CD4-positive, alpha-beta T cell treated with Interleukin-17A for 1 hour (primary cell): ENCODE data around the gene PPARG.
"Not testable (repeated sequence)": the region's sequence is repeated elsewhere in the genome, so short reads cannot be mapped to it uniquely, and the experiment has no call there.

Source experiments
- DNase-seq: peaks from one replicate; pipeline ENCODE4 v3.0.0-alpha.2; 2020

The PPARG gene

DNA sequence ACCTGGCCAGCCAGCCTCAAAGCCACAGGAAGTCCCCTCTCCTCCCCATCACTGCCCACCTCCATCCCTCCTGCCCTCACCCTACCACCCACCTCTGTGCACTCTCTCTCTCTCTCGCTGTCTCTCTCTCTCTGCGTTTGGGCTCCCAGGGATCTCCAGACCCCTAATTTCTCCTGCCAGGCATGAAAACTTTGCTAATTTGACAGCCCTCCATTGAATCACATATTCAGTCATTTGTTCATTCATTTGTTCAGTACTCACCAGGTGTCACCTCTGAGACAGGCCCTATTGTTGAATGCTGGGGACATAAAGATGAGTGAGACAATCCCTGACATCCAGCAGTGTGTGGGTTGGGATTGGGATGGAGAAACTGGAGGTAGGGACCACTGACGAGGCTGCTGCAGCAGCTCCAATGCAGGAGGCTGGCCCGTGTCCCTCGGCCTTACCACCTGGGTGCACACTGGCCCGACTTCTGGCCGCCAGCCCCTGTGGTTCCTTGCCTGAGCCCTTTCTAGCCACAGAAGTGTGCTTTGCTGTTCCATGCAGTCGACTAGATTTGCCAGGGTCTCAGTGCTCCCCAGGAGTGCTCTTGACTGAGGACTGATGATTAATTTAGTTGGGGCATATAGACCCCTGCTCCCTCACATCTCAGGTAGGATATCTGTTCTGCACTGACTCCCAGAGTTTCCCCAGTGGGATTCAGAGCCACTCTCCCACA, 156.8 kb downstream of the PPARG start:
- no peak for DNase-seq

DNA sequence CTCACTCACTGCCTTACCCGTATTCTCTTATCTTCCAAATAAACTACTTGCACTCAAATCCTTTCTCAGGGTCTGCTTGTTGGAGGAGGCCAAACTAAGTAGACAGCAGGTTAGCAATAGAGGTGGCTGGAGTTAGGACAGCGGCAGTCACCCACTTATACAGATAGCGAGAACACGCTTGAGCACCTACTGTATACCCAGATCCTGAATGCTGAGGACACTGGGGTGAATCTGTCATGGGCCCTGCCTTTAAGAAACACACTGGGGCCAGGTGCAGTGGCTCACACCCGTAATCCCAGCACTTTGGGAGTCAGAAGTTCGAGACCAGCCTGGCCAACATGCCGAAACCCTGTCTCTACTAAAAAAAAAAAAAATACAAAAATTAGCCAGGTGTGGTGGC, 157.4 kb downstream of the PPARG start:
- DNase-seq, result no peak

GRCh38 chr3:12447075-12447474, 158.2 kb downstream of the PPARG start:
- no peak for DNase-seq

DNA sequence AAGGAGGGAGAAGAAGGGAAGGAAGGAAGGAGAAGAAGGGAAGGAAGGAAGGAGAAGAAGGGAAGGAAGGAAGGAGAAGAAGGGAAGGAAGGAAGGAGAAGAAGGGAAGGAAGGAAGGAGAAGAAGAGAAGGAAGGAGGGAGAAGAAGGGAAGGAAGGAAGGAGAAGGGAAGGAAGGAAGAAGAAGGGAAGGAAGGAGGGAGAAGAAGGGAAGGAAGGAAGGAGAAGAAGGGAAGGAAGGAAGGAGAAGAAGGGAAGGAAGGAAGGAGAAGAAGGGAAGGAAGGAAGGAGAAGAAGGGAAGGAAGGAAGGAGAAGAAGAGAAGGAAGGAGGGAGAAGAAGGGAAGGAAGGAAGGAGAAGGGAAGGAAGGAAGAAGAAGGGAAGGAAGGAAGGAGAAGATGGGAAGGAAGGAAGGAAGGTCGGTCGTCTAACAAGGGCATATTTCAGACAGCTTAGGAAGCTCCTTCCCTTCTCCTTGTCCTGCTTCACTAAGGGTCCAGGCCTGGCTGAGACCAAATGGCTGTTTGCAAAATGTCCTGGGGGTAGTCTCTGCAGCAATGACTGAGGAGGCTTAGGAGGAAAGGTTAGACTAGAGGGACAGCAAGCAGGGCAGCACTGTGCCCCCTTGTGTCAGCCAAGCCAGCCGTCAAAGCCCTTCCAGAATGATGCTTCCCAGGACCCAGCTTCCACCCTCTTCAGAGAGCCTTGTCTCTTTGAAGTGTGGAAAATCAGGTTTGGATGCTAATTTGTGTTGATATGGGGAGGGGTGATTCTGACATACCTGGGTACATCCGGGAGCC, 159.7 kb downstream of the PPARG start:
- not testable (repeated sequence) for DNase-seq

DNA sequence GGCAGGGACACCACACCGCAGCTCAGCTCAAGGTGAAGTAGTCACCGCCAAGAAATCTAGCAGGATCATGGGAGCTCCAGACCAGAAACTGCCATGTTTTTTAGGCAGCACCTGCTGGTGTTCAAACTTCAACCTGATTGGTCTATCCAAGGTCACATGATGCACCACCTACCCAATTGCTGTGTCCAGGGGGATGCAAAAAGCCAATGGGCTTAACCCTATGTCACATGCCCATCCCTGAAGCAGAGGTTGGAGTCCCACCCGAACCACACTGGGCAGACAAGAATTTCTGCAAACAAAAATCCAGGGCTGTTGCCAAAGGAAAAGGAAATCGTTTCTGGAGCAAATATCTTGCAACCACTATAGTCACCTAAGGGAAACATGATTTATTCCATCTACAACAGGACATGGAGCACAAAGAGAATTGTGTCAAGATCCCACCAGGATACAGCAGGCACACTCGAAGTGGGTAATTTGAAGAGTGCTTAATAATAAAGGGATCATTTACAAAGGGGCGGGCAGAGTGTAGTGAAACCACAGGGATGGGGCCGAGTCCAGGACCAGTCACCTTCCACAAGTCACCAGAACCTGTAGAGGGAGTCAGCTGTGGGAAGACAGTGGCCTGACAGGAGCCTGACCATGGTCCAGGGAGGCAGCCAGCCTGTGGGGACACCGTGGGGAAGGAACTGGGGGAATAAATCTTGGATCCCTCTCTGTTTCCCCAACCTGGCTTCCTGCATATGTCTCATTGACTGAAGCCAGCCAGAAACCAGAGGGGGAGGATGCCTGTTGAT, 161.2 kb downstream of the PPARG start:
- DNase-seq, result no peak

DNA sequence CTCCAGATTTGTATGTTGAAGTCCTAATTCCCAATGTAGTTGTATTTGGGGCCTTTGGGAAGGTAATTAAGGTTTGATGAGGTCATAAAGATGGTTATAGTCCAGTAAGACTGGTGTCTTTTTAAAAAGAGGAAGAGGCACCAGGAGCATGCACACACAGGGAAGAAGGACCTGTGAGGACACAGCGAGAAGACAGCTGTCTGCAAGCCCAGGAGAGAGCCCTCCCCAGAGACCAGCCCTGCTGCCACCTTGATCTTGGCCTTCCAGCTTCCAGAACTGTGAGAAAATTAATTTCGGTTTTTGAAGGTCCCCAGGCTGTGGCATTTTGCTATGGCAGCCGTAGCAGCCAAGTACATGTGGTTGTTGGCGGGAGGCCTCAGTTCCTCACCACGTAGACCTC, 162.6 kb downstream of the PPARG start:
- DNase-seq, result no peak

DNA sequence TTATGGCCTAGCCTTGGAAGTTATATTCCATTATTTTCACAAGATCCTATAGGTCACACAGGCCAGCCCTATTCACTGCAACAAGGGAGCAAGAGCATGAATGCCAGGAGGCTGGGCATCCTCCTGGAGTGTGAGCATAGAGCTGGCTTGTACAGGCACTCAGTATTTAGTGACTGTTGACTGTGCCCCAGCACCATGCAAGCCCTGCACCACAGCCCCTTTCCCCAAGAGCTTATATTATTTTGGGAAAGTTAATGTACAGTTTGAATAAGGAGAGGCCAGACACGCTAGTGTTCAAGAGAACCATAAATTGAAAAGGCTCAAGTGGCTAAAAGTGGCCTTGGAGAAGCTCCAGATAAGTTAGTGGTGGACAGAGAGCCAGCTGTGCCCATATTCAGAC, 163.1 kb downstream of the PPARG start:
- DNase-seq, result no peak

GRCh38 chr3:12452361-12453330, 163.8 kb downstream of the PPARG start:
- no peak for DNase-seq

GRCh38 chr3:12454076-12454815, 165.4 kb downstream of the PPARG start:
- no peak for DNase-seq

GRCh38 chr3:12454816-12455121, 165.9 kb downstream of the PPARG start:
- DNase-seq, result no peak

DNA sequence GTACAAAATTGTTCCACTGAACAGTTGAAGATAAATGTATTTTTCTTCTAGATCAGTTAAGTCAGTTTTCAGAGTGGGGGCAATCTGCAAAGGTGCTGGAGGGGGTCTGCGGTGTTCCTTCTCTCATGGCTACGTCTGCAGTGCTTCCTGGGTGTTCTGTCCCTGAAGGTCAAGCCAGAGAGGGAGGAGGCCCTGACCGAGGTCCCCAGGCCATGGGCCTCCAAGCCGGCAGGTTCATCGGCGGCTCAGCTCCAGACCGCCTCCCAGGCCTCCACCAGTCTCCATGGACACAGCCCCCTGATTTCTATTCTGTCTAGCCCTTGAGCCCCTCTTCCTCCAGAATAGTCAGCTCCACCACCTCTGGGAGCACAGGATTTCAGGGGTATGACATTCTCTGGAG, 166.9 kb downstream of the PPARG start:
- no peak for DNase-seq

DNA sequence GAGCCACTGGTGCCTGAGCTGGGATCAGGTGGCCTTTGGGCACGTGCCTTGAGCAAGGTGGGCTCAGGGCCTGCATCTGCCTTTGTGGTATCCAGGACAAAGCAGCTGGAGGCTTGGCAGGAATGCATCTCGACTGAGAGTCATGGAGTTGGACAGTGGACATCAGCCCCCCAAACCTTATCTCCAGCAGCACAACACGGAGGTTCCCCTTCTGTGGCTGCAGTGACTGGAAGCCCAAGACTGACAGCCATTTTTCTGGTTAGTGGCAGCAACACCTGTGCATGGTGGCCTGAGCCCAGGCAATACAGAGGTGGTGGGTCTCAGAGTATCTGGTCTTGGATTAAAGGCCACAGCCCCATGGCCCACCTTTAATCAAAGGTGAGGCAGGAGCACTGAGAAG, 167.6 kb downstream of the PPARG start:
- no peak for DNase-seq

GRCh38 chr3:12457380-12457779, 168.5 kb downstream of the PPARG start:
- DNase-seq, result not testable (repeated sequence)

DNA sequence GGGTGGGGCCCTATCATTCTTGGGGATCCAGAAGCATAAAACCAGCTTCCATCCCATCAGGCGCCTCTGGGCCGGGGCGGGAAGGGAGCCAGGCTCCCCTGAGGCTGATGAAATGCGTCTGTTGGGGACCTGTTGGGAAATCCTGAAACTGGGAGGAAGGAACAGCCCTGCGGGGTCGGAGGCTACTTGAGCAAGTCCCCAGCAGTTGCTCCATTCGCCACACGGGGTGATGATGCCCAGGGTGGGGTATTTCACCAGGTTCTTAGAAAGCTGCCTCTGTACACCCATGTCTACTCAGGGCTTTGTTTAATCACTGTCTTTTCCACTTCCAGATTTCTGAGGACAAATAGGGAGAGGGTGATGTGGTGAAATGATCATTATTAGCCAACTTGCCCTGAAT, 170.0 kb downstream of the PPARG start:
- no peak for DNase-seq

DNA sequence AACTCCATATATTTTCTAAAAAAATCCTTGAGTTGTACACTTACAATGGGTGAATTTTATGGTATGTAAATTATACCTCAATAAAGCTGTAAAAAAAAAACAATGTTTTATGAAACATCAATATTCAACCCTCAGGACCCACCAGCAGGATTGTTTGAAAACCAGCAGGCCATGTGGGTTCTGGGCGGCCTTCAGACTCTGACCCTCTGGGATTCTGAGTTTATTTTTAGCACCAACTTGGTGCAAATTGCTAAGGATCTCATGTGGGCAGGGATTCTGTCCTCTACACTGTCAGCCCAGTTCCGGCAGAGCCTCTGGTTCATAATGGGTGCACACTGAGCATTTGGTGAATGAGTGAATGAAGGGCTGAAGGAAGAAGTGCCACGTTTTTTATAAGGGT, 171.3 kb downstream of the PPARG start:
- no peak for DNase-seq

- no peak for DNase-seq
Observed at GRCh38 chr3:12461097-12461649, 172.3 kb downstream of the PPARG start.

DNA sequence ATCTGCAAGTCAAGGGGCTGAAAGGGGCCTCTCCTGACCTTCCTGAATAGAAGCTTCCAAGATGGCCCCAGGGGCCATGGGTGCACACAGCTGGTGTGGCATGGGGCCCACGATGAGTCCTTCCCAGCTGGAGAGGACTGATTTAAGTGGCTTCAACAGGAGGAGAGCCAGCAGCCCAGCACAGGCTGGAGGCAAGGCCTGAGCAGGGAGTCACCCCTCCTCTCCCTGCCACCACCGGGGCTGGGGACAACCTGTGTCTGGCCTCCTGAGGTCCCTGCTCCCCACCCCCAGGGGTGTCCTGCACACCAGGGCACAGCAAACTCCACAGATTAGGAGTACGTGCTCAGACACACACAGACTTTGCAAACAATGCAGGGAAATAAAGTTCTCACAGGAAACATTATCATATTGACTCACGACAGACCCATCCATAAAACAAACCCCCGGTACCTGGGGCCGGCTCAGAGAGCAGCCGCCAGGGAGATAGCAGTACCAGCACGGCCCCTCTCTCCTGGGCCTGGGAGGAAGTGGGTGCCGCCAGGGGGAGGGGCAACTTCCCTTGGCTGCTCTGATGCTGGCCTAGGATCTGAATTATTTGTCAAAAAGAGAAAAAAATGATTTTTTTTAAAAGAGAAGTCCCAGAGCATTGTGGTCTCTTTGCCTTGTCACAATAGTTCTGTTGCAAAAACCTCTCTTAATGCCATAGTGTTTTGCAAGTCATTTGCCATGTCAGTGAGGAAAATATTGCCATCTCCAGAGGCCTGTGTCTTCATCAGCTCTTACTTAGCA, 173.5 kb downstream of the PPARG start:
- DNase-seq, result no peak

DNA sequence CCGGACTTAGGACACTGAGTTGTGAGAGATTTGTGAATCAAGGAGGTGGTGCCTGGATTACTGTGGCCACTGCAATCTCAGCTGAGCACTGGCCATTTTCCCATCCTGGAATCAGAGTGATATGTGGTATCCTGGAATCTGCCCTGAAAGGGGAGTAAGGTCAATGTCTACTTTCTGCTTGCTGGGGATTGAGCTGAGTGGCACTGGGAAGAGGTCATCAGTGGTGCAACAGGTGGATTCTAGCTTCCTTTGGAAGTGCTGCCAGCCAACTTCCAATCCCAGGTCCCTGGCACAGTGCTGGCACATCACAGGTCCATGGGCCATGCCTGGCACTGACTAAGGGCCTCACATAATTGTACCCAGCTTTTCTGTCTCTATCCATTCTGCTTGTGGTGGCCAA, 174.8 kb downstream of the PPARG start:
- DNase-seq, result no peak

GRCh38 chr3:12464181-12464580, 175.3 kb downstream of the PPARG start:
- no peak for DNase-seq

GRCh38 chr3:12465151-12465835, 176.4 kb downstream of the PPARG start:
- no peak for DNase-seq
